GM18951 (cell line): Measurements from ENCODE around the gene BMP8B.
"Not testable (repeated sequence)": the region's sequence is repeated elsewhere in the genome, so short reads cannot be mapped to it uniquely, and the experiment has no call there.

Experiments
- POLR2A ChIP-seq: IDR thresholded peaks from 4 replicates; pipeline ENCODE4 v1.6.1; 2011; ENCODE audit warnings: mild to moderate bottlenecking; ENCODE audit not compliant: insufficient read length, insufficient read depth; ENCODE audit errors: extremely low read depth
- in situ Hi-C: fragments of 300-500 bp; cut with MboI; formaldehyde crosslinking; loops from one replicate; pipeline ENCODE4 v1.12.0; 2022; ENCODE audit warnings: low sequenced_read_pairs, mixed read lengths, inconsistent platforms; ENCODE audit not compliant: unreplicated experiment

BMP8B gene

GRCh38 chr1:39799770-39800470, 11.3 kb upstream of the BMP8B start:
- in situ Hi-C loops, result no loop called here
- TF ChIP-seq POLR2A, result no peak

- in situ Hi-C loops, result not testable (repeated sequence)
- peak; percentile 53 for TF ChIP-seq POLR2A
Measured at GRCh38 chr1:39798859-39799769, 10.4 kb upstream of the BMP8B start.

- TF ChIP-seq POLR2A, result no peak
- in situ Hi-C loops, result no loop called here
Measured at GRCh38 chr1:39795651-39796050, 7.0 kb upstream of the BMP8B start.

DNA sequence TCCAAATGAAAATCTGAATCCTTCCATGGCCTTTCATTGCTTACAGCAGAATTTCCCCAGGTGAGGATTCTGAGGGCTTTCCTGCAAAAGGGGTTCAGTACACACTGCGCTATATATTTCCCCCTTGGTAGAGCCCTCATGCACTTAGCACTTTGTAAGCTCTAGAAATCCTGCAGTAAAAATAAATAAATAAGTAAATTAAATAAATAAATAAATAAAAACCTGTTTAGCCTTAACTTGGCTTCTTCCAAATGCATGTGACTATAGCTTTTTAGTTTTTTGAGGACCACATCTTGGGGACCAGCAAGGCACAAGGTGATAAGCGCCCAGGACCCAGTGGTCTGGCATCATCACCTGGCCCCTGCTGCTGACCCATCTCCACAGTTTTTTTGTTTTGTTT, 3.2 kb upstream of the BMP8B start:
- in situ Hi-C loops, result no loop called here
- TF ChIP-seq POLR2A, result no peak

- TF ChIP-seq POLR2A, result no peak
- in situ Hi-C loops, result no loop called here
Measured at GRCh38 chr1:39789571-39790110, 976 bp upstream of the BMP8B start.

- in situ Hi-C loops, result no loop called here
- TF ChIP-seq POLR2A, result no peak
Measured at GRCh38 chr1:39788426-39788757, 273 bp downstream of the BMP8B start.

DNA sequence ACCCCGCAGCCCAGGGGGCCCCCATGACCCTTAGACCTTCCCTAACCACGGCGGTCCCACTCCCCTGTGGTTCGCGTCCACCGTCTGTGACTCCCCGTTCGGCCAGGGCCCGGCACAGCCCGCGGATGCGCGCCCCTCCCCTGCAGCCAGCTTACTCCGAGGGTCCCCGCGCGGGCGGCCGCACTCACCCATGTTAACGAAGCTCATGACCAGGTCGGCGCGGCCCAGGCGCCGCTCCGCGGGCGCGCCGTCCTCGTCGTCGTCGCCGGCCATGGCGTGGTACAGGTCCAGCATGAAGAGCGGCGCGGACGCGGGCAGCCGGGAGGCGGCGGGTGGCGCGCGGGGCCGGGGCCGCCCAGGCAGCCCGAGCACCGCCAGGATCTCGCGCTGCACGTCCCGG, 701 bp downstream of the BMP8B start:
- in situ Hi-C loops, result not testable (repeated sequence)

DNA sequence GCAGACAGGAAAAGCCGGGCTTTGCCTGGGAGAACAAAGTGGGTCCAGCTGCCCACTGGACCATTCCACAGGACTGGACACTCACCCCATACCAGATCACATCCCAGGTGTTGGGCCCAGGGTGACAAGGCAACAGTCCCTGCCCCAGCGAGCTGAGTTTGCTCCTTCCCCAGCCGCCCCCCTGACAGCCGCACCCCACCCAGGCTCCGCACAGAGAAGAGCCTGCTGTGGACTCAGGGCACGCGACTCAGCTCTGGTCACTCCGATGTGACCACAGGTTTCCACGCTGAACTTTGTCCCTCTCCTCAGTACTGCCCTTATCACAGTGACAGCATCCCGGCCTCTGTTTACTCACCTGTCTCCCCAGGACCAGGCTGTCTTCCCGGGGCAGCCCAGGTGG, 1.2 kb downstream of the BMP8B start:
- in situ Hi-C loops, result no loop called here
- TF ChIP-seq POLR2A, result no peak

DNA sequence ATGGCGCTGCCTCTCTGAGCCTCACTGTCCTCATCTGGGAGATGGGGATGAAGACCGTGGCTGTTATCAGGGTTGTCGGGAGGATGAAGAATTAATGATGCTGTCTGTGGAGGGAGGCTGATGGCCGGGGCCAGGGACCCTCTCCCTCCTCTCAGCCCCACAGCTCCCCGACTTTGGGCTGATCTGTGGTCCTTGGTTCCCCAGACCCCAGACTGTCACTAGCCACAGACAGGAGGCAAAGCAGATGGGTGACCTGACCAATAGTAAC, 1.6 kb downstream of the BMP8B start:
- in situ Hi-C loops, result not testable (repeated sequence)

DNA sequence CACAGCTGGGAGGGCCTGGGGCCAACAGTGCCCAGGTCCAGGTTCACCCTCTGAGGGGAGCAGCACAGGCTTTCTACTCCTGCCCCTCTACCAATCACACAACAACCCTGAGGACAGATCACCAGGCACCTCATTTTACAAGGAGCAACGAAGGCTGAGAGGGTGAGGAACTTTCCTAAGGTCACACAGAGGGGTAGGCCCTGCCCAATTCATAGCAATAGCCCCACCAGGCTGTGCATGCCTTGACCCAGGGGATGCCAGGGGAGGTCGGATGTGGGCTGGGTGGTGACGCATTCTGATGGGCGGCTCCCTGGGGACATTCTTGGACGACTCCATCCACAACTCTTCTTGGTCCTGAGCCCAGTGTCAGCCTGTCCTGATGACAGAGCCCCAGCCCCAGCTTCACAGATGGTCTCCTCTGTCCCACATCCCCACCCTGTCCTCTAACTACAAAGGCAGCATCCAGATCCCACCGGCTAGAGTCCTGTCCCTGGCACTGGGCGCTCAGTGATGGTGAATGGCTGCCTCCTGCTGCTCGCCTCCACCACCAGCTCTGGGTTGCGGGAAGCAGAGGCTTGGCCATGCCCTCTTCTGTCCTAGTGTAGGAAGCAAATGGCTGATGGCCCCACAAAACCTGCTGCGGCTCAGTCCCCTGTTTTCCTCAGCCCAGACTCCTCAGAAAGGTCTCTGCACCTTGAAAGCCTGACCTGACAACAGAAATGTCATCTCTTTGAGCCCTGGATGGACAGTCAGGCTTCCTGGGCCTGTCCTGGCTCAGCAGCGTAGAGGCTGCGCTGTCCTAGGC, 2.2 kb downstream of the BMP8B start:
- in situ Hi-C loops, result not testable (repeated sequence)

GRCh38 chr1:39782685-39783084, 6.0 kb downstream of the BMP8B start:
- in situ Hi-C loops, result not testable (repeated sequence)

- no peak for TF ChIP-seq POLR2A
- in situ Hi-C loops, result no loop called here
Measured at GRCh38 chr1:39782103-39782502, 6.6 kb downstream of the BMP8B start.

- in situ Hi-C loops, result no loop called here
- TF ChIP-seq POLR2A, result no peak
Measured at GRCh38 chr1:39781349-39781715, 7.3 kb downstream of the BMP8B start.

GRCh38 chr1:39779821-39780220, 8.8 kb downstream of the BMP8B start:
- TF ChIP-seq POLR2A, result no peak
- in situ Hi-C loops, result loop anchor here (5.0 kb wide), 1 partner anchor 268 kb away; no protein-coding TSS in a partner anchor

DNA sequence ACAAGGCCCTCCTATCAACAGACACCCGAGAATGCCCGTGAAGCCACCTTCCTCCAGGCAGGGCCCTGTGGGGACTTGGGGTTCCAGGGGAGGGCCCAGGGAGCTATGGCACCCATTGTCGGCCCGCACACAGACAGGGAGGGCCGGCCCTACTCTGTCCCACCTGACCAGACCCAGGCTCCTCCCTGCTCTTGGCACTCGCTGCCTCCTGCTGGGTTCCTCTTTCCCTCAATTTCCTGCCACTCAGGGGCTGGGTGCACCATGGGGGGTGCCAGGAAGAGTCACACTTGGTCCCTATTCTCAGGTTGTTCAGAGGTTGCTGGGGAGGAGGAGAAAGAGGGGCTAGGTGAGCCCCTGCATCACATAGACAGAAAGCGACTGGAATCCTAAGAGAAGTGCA, 9.5 kb downstream of the BMP8B start:
- TF ChIP-seq POLR2A, result no peak
- in situ Hi-C loops, result loop anchor here (5.0 kb wide), 1 partner anchor 267 kb away; no protein-coding TSS in a partner anchor

GRCh38 chr1:39778463-39779099, 10.1 kb downstream of the BMP8B start:
- in situ Hi-C loops, result loop anchor here (5.0 kb wide), 1 partner anchor 266 kb away; no protein-coding TSS in a partner anchor

DNA sequence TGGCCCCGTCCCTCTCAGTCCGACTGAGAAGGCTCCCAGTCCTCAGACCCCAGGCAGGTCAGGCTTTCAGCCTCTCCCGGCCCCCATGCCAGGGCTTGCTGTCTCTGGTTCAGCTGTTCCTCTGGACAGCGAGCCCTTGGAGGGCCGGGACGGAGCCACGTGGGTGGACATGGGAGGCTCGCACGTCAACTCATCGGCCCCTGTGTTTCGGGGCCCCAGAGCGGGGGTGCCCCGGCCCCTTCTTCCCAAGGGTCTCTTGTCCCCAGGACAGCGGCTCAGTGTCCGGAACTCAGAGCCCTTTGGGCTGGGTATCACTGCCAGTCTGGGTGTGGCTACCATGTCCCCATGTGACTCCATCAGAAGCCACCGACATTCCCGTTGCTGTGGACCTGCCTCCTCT, 10.8 kb downstream of the BMP8B start:
- in situ Hi-C loops, result loop anchor here (5.0 kb wide), 1 partner anchor 266 kb away; no protein-coding TSS in a partner anchor
